PFSK-1 (cell line): ENCODE data around the gene CAMTA1.

Experiments
- FOXP2 ChIP-seq: optimal IDR thresholded peaks from 2 replicates; pipeline ENCODE3; 2011; ENCODE audit warnings: borderline replicate concordance, control low read depth, inconsistent platforms; ENCODE audit not compliant: insufficient read depth; ENCODE audit errors: extremely low read length, extremely low read depth
- POLR2AphosphoS5 ChIP-seq: IDR thresholded peaks from 2 replicates; pipeline ENCODE4 v1.6.1; 2012; ENCODE audit warnings: low read depth, mild to moderate bottlenecking, control low read depth, low read length, moderate library complexity
- SIN3A ChIP-seq: IDR thresholded peaks from 2 replicates; pipeline ENCODE4 v1.6.1; 2012; ENCODE audit warnings: mild to moderate bottlenecking, low read length, moderate library complexity, borderline replicate concordance; ENCODE audit not compliant: insufficient read depth
- TAF1 ChIP-seq: IDR thresholded peaks from 2 replicates; pipeline ENCODE4 v1.6.1; 2012; ENCODE audit warnings: low read length, control low read depth, borderline replicate concordance; ENCODE audit not compliant: insufficient read depth
- TF ChIP-seq, protein P1 (sequence below), 2 experiments: IDR thresholded peaks; 2 replicates each; pipeline versions ENCODE4 v1.6.1 to v1.8.0; 2011 to 2012; ENCODE audit warnings: low read depth in 2 of 2, low read length in 2 of 2, control low read depth in 1 of 2, inconsistent platforms in 1 of 2, mild to moderate bottlenecking in 1 of 2, moderate library complexity in 1 of 2; ENCODE audit not compliant: insufficient read depth in 1 of 2

CAMTA1 gene

GRCh38 chr1:7483634-7484383 lies 698.6 kb downstream of the CAMTA1 start:
- TF ChIP-seq SIN3A (no peak), POLR2AphosphoS5 (no peak), TAF1 (no peak), FOXP2 (no peak)
- TF ChIP-seq, protein P1, sequence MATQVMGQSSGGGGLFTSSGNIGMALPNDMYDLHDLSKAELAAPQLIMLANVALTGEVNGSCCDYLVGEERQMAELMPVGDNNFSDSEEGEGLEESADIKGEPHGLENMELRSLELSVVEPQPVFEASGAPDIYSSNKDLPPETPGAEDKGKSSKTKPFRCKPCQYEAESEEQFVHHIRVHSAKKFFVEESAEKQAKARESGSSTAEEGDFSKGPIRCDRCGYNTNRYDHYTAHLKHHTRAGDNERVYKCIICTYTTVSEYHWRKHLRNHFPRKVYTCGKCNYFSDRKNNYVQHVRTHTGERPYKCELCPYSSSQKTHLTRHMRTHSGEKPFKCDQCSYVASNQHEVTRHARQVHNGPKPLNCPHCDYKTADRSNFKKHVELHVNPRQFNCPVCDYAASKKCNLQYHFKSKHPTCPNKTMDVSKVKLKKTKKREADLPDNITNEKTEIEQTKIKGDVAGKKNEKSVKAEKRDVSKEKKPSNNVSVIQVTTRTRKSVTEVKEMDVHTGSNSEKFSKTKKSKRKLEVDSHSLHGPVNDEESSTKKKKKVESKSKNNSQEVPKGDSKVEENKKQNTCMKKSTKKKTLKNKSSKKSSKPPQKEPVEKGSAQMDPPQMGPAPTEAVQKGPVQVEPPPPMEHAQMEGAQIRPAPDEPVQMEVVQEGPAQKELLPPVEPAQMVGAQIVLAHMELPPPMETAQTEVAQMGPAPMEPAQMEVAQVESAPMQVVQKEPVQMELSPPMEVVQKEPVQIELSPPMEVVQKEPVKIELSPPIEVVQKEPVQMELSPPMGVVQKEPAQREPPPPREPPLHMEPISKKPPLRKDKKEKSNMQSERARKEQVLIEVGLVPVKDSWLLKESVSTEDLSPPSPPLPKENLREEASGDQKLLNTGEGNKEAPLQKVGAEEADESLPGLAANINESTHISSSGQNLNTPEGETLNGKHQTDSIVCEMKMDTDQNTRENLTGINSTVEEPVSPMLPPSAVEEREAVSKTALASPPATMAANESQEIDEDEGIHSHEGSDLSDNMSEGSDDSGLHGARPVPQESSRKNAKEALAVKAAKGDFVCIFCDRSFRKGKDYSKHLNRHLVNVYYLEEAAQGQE (IDR thresholded peaks at IDR 0.05; ENCODE audit: insufficient read depth in 1 of 2, low read depth in 2 of 2, low read length in 2 of 2): no peak

DNA sequence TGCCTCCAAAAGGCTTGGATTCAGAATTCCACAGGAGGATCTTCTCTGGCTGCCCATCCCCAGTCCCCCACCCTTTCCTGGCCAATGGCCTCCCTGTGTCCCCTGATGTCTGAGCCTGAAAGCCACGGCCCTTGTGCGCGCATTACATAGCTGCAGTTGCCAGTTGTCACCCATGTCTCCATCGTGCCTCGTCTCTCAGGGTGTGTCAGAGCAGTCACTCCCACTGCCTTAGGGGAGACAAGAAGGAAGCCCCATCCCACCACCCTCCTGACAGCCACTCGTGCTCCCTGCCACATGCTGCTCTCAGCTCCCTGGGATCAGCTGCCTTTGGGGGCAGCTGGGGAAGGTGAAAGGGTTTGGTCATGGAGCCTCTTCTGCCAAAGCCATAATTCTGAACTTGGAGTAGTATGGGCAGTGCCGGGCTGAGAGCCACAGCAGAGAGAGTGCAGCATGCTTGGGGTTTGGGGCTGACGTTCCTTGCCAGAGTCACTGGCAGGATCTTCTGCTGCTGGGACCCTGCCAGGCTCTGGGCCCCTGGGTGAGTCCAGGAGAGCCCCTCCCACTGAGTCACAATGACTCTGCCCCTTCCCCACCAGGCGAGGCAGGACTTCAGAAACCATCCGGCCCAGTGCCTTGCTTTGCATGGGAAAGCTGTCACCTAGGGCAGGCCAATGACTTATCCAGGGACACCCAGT lies 700.0 kb downstream of the CAMTA1 start:
- TF ChIP-seq TAF1: no peak
- no peak for TF ChIP-seq SIN3A
- TF ChIP-seq POLR2AphosphoS5: no peak
- TF ChIP-seq, protein P1 (IDR thresholded peaks at IDR 0.05; ENCODE audit: insufficient read depth in 1 of 2, low read depth in 2 of 2, low read length in 2 of 2): no peak
- TF ChIP-seq FOXP2: no peak

DNA sequence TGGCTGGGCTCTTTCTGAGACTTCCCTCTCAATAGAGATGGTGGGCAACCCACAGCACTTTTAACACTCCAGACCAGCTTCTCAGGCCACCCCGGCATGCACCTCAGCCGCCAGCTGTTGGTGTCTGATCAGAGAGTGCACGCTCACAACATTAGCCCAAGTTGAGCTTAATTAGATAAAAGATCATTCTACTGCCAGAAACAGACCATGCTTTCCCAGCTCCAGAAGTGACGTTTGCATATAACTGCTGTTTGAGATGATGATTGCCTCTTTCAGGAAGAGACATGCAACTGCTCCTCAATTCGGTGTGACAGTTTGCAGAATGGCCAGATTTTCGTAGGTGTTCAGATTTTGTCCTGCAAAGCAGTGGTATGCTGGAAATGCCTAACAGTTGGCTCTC lies 700.6 kb downstream of the CAMTA1 start:
- TF ChIP-seq POLR2AphosphoS5 (no peak), TAF1 (no peak), FOXP2 (no peak), SIN3A (no peak)
- TF ChIP-seq, protein P1 (IDR thresholded peaks at IDR 0.05; ENCODE audit: insufficient read depth in 1 of 2, low read depth in 2 of 2, low read length in 2 of 2): no peak

DNA sequence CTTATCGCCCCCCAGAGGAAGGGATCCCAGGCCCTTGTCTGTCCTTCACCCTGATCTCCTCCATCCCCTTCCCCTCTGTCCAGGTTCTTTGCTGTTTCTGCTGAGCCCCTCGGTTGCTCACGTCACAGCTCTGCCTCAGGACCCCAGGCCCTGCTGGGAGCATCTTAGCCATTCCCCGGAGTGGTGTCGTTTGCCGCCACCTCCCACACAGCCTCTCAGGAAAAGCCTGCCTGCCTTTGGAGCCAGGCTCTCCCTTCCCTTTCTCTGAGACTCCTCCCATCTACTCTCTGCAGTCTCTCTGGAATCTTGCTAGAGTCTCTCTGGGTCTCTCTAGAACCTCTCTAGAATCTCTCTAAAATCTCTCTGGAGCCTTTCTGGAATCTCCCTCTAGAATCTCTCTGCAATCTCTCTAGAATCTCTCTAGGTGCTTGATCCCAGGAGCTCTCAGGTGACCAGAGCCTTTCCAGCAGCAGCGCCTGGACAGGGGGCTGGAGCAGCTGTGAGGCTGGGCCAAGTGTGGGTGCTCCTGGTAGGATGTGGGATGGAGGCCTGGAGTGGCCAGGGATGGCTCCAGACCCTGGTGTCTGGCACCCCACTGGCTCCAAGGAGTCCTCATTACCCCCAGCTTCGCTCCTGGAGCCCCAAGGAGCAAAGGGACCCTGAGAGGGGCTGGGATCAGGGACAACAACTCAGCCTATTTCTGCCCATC lies 702.7 kb downstream of the CAMTA1 start:
- TF ChIP-seq TAF1: no peak
- no peak for TF ChIP-seq POLR2AphosphoS5
- TF ChIP-seq, protein P1 (IDR thresholded peaks at IDR 0.05; ENCODE audit: insufficient read depth in 1 of 2, low read depth in 2 of 2, low read length in 2 of 2): no peak
- no peak for TF ChIP-seq SIN3A
- no peak for TF ChIP-seq FOXP2
